ENCODE results near the gene SIAE.

Gene SIAE

DNA sequence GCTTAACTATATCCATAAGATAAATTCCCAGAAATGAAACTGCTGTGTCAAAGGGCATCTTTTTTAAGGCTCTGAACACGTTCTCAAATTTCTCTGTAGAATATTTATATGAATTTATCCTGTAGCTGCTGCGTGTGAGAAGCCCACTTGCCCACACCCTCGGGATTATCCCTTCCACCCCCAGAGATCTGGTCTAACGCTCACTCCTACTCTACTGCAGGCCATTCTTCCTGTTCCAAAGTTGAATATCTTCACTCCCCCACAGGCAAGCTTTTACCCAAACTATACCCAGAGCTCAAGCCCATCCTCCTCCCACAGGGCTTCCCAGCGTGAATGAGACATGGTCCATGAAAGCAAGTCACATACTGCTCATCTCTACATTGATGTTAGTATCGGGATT lies 24.9 kb downstream of the SIAE start:
- no peak for DNase-seq (ENCODE audit: insufficient read length, low spot score)
- FAIRE-seq, result no peak
- TF ChIP-seq POLR2AphosphoS5 (IDR thresholded peaks at IDR 0.05; ENCODE audit: low read depth, low read length) (no peak), TAF1 (IDR thresholded peaks at IDR 0.05; ENCODE audit: low read depth, low read length) (no peak), PAX5 (IDR thresholded peaks at IDR 0.05; ENCODE audit: insufficient read depth, low read length, severe bottlenecking) (no peak), POU2F2 (IDR thresholded peaks at IDR 0.05; ENCODE audit: low read depth, low read length) (no peak), SPI1 (IDR thresholded peaks at IDR 0.05; ENCODE audit: low read depth, low read length) (no peak), POLR2A (IDR thresholded peaks at IDR 0.05; ENCODE audit: low read depth, low read length) (no peak)

DNA sequence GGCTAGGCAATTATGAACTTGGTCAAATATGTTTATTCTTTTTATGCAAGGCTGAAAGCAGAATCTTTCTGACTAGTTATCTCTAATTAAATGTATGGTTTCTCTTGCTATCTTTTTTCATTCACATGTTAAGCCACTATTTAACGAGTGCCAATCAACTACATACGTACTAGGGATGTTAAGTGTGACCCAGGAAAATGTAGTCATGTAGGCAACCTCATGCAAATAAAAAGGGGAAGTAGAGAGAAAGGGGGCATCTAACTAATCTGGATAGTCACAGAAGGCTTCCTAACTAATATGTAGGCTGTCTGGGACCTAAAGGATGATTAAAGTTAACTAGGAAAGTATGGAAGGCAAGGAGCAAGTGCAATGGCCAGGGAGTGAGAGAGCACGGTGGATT lies 27.4 kb downstream of the SIAE start:
- no peak for DNase-seq (ENCODE audit: insufficient read length, low spot score)
- FAIRE-seq, result peak; percentile 74
- TF ChIP-seq PAX5 (IDR thresholded peaks at IDR 0.05; ENCODE audit: insufficient read depth, low read length, severe bottlenecking) (no peak), SPI1 (IDR thresholded peaks at IDR 0.05; ENCODE audit: low read depth, low read length) (peak; percentile 59)

DNA sequence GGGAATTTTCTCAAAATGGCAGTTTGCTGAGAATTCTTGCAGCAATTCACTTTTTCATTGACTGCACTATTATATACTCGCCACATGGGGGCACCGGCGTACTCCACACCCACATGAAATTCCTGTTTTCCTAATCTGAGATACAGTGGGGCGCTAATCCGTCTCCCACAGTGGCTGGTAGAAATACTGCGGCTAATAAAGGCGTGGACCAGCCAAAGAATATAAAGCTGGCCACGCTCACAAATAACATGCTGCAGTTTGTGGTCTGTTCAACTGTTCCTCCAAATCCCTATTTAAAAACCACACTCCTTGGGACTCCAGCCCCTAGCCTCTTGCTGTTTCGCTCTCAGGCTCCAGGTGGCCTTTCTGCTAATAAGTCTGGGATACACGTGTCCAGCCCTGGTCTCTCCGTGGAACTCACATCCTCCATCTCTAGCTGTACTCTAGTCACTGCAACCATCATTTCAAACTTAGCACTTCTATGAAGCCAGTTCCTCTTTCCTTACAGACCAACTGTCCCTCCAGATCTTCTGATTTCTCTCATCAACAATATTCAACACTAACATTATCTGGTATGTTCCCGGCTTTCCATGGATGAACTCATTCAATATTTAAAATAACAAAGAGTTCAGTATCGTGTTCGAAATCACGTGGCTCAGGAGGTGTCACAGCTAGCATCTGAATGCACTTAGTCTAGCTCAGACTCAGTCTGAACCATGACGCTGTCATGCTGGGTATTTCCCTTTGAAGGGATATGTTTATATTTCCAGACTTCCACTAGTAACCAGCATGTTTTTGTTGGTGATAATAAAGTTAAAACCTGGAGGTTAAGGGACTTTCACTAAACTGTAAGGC lies 28.9 kb downstream of the SIAE start:
- FAIRE-seq (peak; percentile 78), DNase-seq (ENCODE audit: insufficient read length, low spot score) (no peak)
- TF ChIP-seq SPI1 (IDR thresholded peaks at IDR 0.05; ENCODE audit: low read depth, low read length) (peak; percentile 81), POLR2A (IDR thresholded peaks at IDR 0.05; ENCODE audit: low read depth, low read length) (no peak)

DNA sequence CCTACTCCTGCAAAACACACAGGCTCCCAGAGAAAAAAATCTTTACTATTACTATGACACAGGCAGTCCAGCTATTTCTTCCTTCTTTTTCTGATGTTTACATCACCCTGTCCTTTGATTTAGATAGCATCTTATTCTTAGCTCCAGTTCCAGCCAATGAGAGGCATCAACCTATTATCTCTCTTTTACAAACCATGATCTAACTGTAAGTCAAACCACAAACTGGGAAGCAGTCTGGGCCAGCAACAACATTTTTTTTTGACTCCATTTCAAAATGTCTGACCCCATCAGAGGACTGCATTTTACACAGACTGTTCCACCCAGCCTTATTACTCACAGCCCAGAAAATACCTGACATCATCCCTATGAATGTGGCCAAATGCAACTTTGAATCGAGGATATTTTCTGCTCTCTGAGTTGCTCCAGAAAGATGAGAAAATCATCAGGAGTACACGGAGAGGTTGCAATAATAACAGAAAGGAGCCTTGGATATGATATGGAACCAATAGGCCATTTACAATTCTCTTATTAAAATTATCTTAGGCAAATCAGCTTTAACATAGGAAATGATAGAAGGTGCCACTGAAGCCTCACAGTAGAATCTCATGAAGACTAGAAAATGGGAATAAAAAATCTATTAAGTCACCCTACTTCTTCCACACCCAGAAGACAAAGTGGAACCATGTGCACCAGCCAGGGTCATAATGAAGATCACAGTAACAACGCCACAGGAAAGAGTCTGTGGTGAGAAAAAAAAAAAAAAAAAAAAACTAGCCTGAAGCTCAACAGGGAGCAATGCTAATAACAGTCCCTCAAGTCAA lies 29.7 kb downstream of the SIAE start:
- FAIRE-seq (peak; percentile 48), DNase-seq (ENCODE audit: insufficient read length, low spot score) (no peak)
- no peak for TF ChIP-seq POU2F2 (IDR thresholded peaks at IDR 0.05; ENCODE audit: low read depth, low read length)
- no peak for TF ChIP-seq PAX5 (IDR thresholded peaks at IDR 0.05; ENCODE audit: insufficient read depth, low read length, severe bottlenecking)
- no peak for TF ChIP-seq POLR2A (IDR thresholded peaks at IDR 0.05; ENCODE audit: low read depth, low read length)
- no peak for TF ChIP-seq TAF1 (IDR thresholded peaks at IDR 0.05; ENCODE audit: low read depth, low read length)
- TF ChIP-seq POLR2AphosphoS5 (IDR thresholded peaks at IDR 0.05; ENCODE audit: low read depth, low read length), result no peak
- no peak for TF ChIP-seq SPI1 (IDR thresholded peaks at IDR 0.05; ENCODE audit: low read depth, low read length)

DNA sequence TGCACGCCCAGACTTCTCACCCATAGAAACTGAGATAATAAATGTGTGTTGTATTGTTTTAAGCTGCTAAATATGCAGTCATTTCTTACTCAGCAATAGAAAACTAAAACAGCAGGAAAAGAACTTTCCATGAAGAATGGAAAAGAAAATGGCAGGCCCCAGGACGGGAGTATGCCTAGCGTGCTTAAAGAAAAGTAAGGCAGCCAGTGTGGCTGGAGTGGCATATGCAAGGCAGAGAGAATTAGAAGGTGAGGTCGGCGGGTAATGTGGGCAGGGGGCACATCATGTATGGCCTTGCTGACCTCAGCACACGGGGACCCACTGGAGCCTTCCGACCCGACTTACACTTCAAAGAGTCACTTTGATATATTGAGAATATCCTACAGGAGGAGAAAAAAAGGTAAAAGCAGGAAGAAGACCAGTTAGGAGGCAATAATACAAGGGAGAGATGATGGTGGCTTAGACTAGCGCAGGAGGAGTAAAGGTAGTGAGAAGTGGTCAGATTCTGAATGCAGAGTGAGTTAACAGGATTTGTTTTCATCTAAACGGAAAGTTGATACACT lies 30.4 kb downstream of the SIAE start:
- peak; percentile 9 for FAIRE-seq

DNA sequence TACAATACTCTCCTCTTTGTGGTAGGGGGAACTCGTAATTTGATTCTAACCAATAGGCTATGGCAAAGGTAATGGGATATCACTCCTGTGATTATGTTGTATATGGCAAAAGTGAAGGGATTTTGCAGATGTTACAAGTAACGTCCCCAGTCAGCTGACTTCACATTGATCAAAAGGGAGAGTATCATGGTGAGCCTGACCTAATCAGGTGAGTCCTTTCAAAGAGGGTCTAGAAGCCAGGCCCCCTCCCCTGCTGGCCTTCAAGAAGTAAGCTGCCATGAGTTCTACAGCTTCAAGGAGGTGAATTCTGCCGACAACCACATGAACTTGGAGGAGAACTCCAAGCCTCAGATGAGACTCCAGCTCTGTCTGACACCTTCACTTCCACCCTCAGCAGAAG lies 30.9 kb downstream of the SIAE start:
- DNase-seq (ENCODE audit: insufficient read length, low spot score) (no peak), FAIRE-seq (no peak)
- TF ChIP-seq POLR2AphosphoS5 (IDR thresholded peaks at IDR 0.05; ENCODE audit: low read depth, low read length) (no peak), POLR2A (IDR thresholded peaks at IDR 0.05; ENCODE audit: low read depth, low read length) (no peak), POU2F2 (IDR thresholded peaks at IDR 0.05; ENCODE audit: low read depth, low read length) (no peak), SPI1 (IDR thresholded peaks at IDR 0.05; ENCODE audit: low read depth, low read length) (no peak), PAX5 (IDR thresholded peaks at IDR 0.05; ENCODE audit: insufficient read depth, low read length, severe bottlenecking) (no peak), TAF1 (IDR thresholded peaks at IDR 0.05; ENCODE audit: low read depth, low read length) (no peak)

More for the DNA sequence above, 30.4 kb downstream of the SIAE start:
- TF ChIP-seq POLR2AphosphoS5 (IDR thresholded peaks at IDR 0.05; ENCODE audit: low read depth, low read length) (no peak), SPI1 (IDR thresholded peaks at IDR 0.05; ENCODE audit: low read depth, low read length) (no peak), PAX5 (IDR thresholded peaks at IDR 0.05; ENCODE audit: insufficient read depth, low read length, severe bottlenecking) (no peak), POLR2A (IDR thresholded peaks at IDR 0.05; ENCODE audit: low read depth, low read length) (no peak), POU2F2 (IDR thresholded peaks at IDR 0.05; ENCODE audit: low read depth, low read length) (no peak), TAF1 (IDR thresholded peaks at IDR 0.05; ENCODE audit: low read depth, low read length) (no peak)
- DNase-seq (ENCODE audit: insufficient read length, low spot score), result no peak

DNA sequence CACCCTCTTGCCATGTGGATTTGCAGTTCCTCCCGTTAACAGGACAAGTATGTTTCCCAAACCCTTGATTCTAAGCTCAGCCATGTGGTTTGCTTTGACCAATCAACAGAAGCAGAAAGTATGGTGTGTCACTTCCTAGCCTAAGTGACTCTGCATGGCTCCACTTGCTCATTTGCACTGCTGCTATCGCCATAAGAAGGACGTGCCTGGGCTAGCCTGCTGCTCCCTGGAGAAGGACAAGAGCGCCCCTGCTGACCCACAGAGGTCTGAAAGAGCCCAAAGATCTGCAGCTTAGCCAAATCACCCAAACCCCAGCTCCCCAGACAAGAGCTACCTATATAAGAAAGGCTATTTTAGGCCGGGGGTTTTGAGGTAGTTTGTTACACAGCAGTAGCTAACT lies 32.9 kb downstream of the SIAE start:
- DNase-seq (ENCODE audit: insufficient read length, low spot score) (no peak), FAIRE-seq (no peak)
- TF ChIP-seq POLR2A (IDR thresholded peaks at IDR 0.05; ENCODE audit: low read depth, low read length) (no peak), POLR2AphosphoS5 (IDR thresholded peaks at IDR 0.05; ENCODE audit: low read depth, low read length) (no peak), TAF1 (IDR thresholded peaks at IDR 0.05; ENCODE audit: low read depth, low read length) (no peak), POU2F2 (IDR thresholded peaks at IDR 0.05; ENCODE audit: low read depth, low read length) (no peak), PAX5 (IDR thresholded peaks at IDR 0.05; ENCODE audit: insufficient read depth, low read length, severe bottlenecking) (no peak), SPI1 (IDR thresholded peaks at IDR 0.05; ENCODE audit: low read depth, low read length) (no peak)

DNA sequence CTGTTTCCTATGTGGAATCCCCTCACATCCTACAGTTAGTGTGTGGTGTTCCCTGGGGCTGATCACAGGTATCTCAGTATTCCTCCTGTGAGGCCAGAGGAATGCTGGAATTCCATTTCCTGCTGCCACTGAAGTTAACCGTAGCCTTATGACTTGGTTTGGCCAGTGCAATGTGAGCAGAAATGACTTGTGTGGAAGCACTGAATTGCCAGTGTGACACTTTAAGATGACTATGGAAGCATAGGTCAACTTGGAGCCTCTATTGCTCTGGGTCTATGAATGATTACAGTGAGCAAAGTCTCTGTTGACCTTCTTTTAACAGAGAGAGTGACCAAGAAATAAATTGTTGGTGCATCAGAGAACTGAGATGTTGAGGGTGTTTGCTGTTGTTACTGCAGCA lies 34.4 kb downstream of the SIAE start:
- no peak for TF ChIP-seq SPI1 (IDR thresholded peaks at IDR 0.05; ENCODE audit: low read depth, low read length)
- TF ChIP-seq POLR2AphosphoS5 (IDR thresholded peaks at IDR 0.05; ENCODE audit: low read depth, low read length), result no peak
- no peak for TF ChIP-seq POU2F2 (IDR thresholded peaks at IDR 0.05; ENCODE audit: low read depth, low read length)
- TF ChIP-seq POLR2A (IDR thresholded peaks at IDR 0.05; ENCODE audit: low read depth, low read length), result no peak
- TF ChIP-seq PAX5 (IDR thresholded peaks at IDR 0.05; ENCODE audit: insufficient read depth, low read length, severe bottlenecking), result no peak
- no peak for TF ChIP-seq TAF1 (IDR thresholded peaks at IDR 0.05; ENCODE audit: low read depth, low read length)
- FAIRE-seq (no peak), DNase-seq (ENCODE audit: insufficient read length, low spot score) (no peak)

DNA sequence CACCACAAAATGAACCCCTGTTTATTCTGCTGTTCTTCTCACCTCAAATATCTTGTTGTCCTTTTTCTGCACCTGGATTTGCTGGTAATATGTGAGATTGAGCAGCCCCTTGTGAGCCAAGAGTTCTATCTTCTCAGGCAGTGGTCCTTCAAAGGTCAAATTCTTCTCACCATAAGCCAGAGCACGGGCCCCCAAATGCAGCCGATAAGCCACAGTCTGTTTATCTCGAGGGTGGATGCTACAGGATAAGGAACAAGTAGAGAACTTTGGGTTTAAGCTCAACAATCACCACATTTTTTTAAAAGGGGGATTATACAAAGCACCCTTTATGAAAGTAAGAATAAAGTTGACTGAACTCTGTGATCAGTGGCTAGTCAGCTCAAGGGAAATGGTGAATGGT lies 35.0 kb downstream of the SIAE start:
- DNase-seq (ENCODE audit: insufficient read length, low spot score) (no peak), FAIRE-seq (no peak)
- TF ChIP-seq POLR2AphosphoS5 (IDR thresholded peaks at IDR 0.05; ENCODE audit: low read depth, low read length), result no peak
- no peak for TF ChIP-seq PAX5 (IDR thresholded peaks at IDR 0.05; ENCODE audit: insufficient read depth, low read length, severe bottlenecking)

Measured in GM12891 (cell line).